Stomach smooth muscle (tissue), 2 donors: Measurements from ENCODE around the gene CERCAM.
"Not testable (repeated sequence)": the region's sequence is repeated elsewhere in the genome, so short reads cannot be mapped to it uniquely, and the experiment has no call there.

ENCODE experiments used
- H3K27ac ChIP-seq: one replicate; pipeline ENCODE4 v1.7.0; 2013; ENCODE audit warnings: mild to moderate bottlenecking, low read length, inconsistent platforms
- H3K27me3 ChIP-seq, 2 donors: one replicate each; pipeline ENCODE4 v1.7.0; 2013; ENCODE audit warnings: low read length in 2 of 2; ENCODE audit not compliant: insufficient read depth in 2 of 2, control insufficient read depth in 1 of 2
- H3K36me3 ChIP-seq, 2 donors: one replicate each; pipeline ENCODE4 v1.7.0; 2013; ENCODE audit warnings: low read length in 2 of 2; ENCODE audit not compliant: control insufficient read depth in 2 of 2, insufficient read depth in 2 of 2
- H3K4me1 ChIP-seq: one replicate; pipeline ENCODE4 v1.7.0; 2013; ENCODE audit warnings: low read length; ENCODE audit not compliant: control insufficient read depth, insufficient read depth
- H3K4me3 ChIP-seq, 2 donors: one replicate each; pipeline ENCODE4 v1.7.0; 2013; ENCODE audit warnings: low read length in 2 of 2
- H3K9ac ChIP-seq, 2 donors: one replicate each; pipeline ENCODE4 v1.7.0; 2013; ENCODE audit warnings: low read length in 2 of 2, mild to moderate bottlenecking in 1 of 2
- H3K9me3 ChIP-seq, 2 donors: one replicate each; pipeline ENCODE4 v1.7.0; 2013; ENCODE audit warnings: low read length in 2 of 2; ENCODE audit not compliant: control insufficient read depth in 2 of 2
- donor health status: healthy.
- donor health status: Pancreatic carcinoma.

CERCAM gene

DNA sequence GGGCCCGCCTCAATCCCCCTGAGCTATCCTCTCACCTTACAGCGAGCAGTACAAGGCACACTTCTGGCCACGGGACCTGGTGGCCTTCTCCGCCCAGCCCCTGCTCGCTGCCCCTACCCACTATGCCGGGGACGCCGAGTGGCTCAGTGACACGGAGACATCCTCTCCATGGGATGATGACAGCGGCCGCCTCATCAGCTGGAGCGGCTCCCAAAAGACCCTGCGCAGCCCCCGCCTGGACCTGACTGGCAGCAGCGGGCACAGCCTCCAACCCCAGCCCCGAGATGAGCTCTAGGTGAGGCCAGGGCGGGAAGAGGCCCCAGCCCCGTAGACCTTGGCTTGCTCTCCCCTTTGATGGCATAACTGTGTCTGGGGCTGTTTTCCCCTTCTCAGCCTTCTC is 15.0 kb downstream of the CERCAM start:
- no peak overlapping the region for H3K27ac ChIP-seq
- H3K27me3 ChIP-seq: no peaks in the 10 kb centered on the region
- H3K36me3 ChIP-seq: peaks cover 0 to 5% of the 10 kb centered on the region in 2 donors
- H3K9me3 ChIP-seq: no peaks in the 10 kb centered on the region
- no peak overlapping the region for H3K4me3 ChIP-seq
- H3K9ac ChIP-seq: no peak overlapping the region
- peaks cover 8% of the 10 kb centered on the region for H3K4me1 ChIP-seq

DNA sequence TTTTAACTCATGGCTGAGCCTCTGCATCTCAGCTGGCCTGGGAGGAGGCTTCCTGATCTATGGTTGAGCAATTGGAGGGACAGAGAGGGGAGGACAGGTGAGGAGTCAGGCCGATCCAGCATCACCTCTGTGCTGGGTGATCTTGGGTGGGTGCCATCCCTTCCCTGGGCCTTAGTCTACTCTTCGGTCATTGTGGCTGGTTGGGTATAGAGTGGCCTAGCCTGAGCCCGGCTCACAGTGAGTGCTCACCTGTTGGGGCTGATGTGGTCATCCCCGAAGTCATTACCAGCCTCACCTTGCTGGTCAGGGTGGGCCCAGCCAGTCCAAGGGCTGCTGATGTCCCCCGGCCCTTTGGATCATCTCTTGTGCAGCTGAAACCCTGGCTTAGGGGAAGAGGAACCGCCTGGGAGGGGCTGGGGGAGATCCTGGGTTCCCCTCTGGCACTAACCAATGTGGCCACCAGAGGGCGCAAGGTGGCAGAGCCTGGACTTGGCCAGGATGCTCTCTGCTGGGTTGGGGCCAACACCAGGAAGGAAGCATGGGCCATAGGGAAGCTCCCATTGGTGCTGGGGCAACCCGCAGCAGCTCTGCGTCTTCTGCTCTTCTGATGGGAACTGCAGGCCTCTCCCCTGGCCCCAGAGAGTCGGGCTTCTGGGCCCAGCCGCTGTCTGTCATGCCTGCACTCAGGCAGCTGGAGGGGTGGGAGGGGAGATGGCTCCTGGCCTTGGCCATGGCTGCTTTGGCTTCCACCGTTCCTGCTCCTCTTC is 17.9 kb downstream of the CERCAM start:
- Histone ChIP-seq H3K27ac (no peak overlapping the region), H3K36me3 (peaks cover 0 to 4% of the 10 kb centered on the region in 2 donors), H3K9ac (no peak overlapping the region), H3K27me3 (peaks cover 3 to 4% of the 10 kb centered on the region in 2 donors), H3K4me3 (no peak overlapping the region), H3K4me1 (peaks cover 8% of the 10 kb centered on the region), H3K9me3 (no peaks in the 10 kb centered on the region)

DNA sequence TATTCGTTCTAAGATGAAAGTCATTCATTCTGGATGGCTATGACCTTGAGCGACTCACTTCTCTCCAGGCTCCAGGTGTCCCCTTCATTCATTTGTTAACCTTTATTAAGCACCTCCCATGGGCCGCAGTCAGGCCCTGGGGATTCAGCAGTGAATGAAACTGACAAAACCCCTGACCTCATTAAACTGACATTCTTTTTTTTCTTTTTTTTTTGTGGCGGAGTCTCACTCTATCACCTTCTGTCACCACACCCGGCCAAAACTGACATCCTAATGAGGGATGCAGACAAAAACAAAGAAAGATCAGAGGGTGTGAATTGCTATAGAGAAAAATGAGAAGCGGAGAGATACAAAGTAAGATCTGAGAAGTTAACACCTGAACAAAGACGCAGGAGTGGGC is 18.6 kb downstream of the CERCAM start:
- H3K36me3 ChIP-seq: peaks cover 0 to 4% of the 10 kb centered on the region in 2 donors
- H3K27ac ChIP-seq: no peak overlapping the region
- peaks cover 3 to 4% of the 10 kb centered on the region in 2 donors for H3K27me3 ChIP-seq
- H3K4me3 ChIP-seq: no peak overlapping the region
- peaks cover 8% of the 10 kb centered on the region for H3K4me1 ChIP-seq
- no peak overlapping the region for H3K9ac ChIP-seq
- no peaks in the 10 kb centered on the region for H3K9me3 ChIP-seq

DNA sequence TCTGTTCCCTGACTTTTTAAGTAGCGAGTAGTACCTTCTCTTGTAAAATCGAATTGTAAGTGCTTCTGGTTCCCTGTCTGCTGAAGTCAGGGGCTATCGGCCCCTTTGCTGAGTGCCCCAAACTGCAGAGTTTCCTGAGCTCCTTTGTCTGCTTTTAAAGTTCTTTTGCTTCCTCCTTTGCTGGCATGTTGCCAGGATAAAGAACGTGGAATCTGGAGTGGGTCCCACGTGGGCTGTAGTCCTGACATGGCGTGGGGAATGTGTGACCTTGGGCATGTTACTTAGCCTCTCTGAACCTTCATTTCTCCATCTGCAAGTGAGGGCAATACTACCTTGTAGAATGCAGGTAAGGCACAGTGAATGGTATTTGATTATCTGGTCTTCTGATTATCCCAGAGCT is 21.5 kb downstream of the CERCAM start:
- no peak overlapping the region for H3K9ac ChIP-seq
- H3K27ac ChIP-seq: no peak overlapping the region
- no peak overlapping the region for H3K4me3 ChIP-seq
- H3K9me3 ChIP-seq: no peaks in the 10 kb centered on the region
- peaks cover 8% of the 10 kb centered on the region for H3K4me1 ChIP-seq
- peaks cover 3 to 9% of the 10 kb centered on the region in 2 donors for H3K27me3 ChIP-seq
- H3K36me3 ChIP-seq: no peaks in the 10 kb centered on the region

DNA sequence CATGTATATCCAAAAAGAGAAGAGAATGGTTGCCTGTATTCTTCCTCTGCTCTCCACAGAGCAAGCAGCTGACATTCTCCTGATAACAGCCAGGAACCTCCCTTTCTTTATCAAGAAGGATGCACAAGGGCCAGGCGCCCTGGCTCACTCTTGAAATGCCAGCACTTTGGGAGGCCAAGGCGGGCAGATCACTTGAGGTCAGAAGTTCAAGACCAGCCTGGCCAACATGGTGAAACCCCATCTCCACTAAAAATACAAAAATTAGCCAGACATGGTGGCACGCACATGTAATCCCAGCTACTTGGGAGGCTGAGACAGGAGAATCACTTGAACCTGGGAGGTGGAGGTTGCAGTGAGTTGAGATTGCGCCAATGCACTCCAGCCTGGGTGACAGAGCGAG is 25.8 kb downstream of the CERCAM start:
- not testable (repeated sequence) for H3K27me3 ChIP-seq, H3K4me1 ChIP-seq, H3K36me3 ChIP-seq, H3K9me3 ChIP-seq, H3K9ac ChIP-seq, H3K4me3 ChIP-seq, H3K27ac ChIP-seq

DNA sequence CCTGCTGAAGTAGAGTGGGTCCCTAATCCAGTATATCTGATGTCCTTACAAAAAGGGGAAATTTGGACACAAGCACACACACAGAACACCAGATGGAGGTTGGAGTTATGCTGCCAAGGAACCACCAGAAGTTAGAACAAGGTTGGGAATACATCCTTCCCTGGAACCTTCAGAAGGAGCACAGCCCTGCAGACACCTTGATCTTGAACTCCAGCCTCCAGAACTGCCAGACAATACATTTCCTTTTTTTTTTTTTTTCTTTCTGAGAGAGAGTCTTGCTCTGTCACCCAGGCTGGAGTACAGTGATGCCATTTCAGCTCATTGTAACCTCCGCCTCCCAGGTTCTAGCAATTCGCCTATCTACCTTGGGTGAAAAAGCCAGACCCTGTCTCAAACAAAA is 28.1 kb downstream of the CERCAM start:
- Histone ChIP-seq H3K27ac (no peak overlapping the region), H3K4me3 (no peak overlapping the region), H3K9me3 (peaks cover 0 to 3% of the 10 kb centered on the region in 2 donors), H3K36me3 (no peaks in the 10 kb centered on the region), H3K27me3 (peaks cover 0 to 5% of the 10 kb centered on the region in 2 donors), H3K9ac (no peak overlapping the region), H3K4me1 (no peaks in the 10 kb centered on the region)

DNA sequence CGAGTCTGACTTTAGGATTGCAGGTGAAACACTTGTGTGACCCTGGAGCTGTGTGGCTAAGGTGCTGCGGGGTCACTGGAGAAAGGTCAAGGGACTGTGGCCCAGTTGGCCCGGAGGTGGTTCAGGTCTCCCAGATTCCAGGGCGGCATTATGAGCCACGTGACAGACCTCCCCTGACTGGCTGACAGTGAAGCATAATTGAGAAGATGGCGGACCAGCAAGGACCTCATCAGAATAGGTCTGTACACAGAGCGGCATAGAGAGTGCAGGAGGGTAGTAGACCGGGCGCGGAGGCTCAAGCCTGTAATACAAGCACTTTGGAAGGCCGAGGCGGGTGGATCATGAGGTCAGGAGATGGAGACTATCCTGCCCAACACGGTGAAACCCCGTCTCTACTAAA is 34.3 kb downstream of the CERCAM start:
- H3K9ac ChIP-seq: no peak overlapping the region
- no peak overlapping the region for H3K4me3 ChIP-seq
- H3K9me3 ChIP-seq: no peaks in the 10 kb centered on the region
- peaks cover 14% of the 10 kb centered on the region for H3K4me1 ChIP-seq
- no peak overlapping the region for H3K27ac ChIP-seq
- peaks cover 0 to 5% of the 10 kb centered on the region in 2 donors for H3K36me3 ChIP-seq
- H3K27me3 ChIP-seq: no peaks in the 10 kb centered on the region

DNA sequence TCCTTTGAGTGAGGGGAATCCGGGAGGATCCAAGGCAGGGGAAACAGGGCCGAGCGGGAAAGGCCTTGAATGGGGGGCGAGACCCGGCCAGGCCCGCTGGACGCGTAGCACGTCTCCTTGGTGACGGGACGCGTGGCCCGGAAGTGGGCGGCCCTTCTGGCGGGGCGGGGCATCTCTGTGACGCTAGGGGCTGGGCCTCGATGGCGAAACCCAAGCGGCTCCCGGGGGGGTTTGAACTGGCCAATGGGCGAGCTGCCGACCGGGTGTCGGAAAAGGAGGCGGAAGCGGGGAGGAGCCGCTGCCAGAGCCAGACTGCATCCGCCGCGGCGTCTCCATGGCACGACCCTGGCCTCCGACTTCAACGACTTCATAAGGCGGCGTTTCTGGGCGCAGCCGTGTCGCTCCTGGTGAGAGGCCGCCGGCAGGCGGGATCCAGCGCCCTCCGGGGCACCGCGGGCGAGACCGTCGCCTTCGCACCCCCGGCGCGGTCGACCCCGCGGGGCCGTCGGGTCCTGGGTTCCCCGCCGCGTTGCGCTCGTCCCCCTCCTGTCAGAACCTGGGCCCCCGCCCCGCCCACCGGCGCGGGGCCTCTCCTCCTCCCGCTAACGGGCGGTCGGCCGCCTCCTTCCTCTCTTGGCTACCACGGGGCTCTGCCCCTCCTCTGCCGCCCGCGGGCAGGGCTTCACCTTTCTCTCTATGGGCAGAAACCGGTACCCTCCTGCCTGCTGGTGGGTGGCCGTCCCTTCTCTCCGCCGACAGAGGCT is 35.4 kb downstream of the CERCAM start, which contains the start of gene ODF2:
TSS of gene ODF2 (plus strand) at position 158 of the 764 bp plus-strand sequence. CDS start at position 244, 86 bp downstream.
- H3K36me3 ChIP-seq: peaks cover 8% of the 10 kb centered on the region in 2 donors
- H3K27ac ChIP-seq: peak within 1 kb of the TSS; percentile 69
- H3K4me3 ChIP-seq: peak within 1 kb of the TSS; percentile 84 to 95
- H3K4me1 ChIP-seq: peaks cover 14% of the 10 kb centered on the region
- no peaks in the 10 kb centered on the region for H3K27me3 ChIP-seq
- H3K9ac ChIP-seq: peak within 1 kb of the TSS; percentile 72 to 83
- H3K9me3 ChIP-seq: no peaks in the 10 kb centered on the region

DNA sequence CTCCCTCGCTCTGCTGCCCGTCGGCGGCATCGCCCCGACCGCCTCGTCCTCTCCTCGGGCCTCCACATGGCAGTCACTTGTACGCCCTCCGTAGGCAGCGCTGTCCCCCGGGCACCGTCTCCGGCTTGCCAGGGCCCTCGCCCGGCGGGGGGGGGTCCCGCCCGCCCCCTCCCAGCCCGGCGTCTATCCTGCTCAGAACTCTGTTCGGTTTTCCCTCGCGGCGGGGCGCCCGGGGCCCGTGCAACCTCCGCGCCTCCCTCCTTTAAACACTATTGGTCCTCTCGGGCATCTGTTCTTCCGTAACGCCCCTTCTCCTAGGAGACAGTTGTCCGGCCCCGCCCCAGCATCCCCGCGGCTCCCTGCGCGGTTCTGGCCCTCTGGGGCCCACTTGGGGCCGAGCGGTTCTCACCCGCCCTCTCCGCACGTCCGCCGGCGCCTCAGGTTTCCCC is 36.0 kb downstream of the CERCAM start:
- peaks cover 10 to 11% of the 10 kb centered on the region in 2 donors for H3K36me3 ChIP-seq
- no peaks in the 10 kb centered on the region for H3K27me3 ChIP-seq
- peak overlapping the region; percentile 84 to 95 for H3K4me3 ChIP-seq
- H3K4me1 ChIP-seq: peaks cover 14% of the 10 kb centered on the region
- H3K27ac ChIP-seq: no peak overlapping the region
- no peaks in the 10 kb centered on the region for H3K9me3 ChIP-seq
- H3K9ac ChIP-seq: peak overlapping the region; percentile 72 to 83

GRCh38 chr9:128457207-128457606 is 36.5 kb downstream of the CERCAM start:
- Histone ChIP-seq H3K9me3 (no peaks in the 10 kb centered on the region), H3K27me3 (no peaks in the 10 kb centered on the region), H3K4me3 (peak overlapping the region; percentile 84 to 95), H3K36me3 (peaks cover 10 to 11% of the 10 kb centered on the region in 2 donors), H3K27ac (no peak overlapping the region), H3K4me1 (peaks cover 14% of the 10 kb centered on the region), H3K9ac (peak overlapping the region in 1 of 2 donors; percentile 83)
